GM10266 (cell line): ENCODE results near the gene TRPM3.

Experiments used
- DNase-seq: peaks from one replicate; pipeline ENCODE4 v3.0.0; 2012; ENCODE audit errors: extremely low spot score
- CTCF ChIP-seq: IDR thresholded peaks from 2 replicates; pipeline ENCODE4 v1.5.1; 2012; ENCODE audit warnings: mild to moderate bottlenecking, low read depth; ENCODE audit not compliant: control insufficient read depth, insufficient read depth; ENCODE audit errors: missing control alignments

Gene TRPM3

GRCh38 chr9:70878576-70878975, 242.8 kb downstream of the TRPM3 start:
- no peak for DNase-seq
- TF ChIP-seq CTCF = no peak

- TF ChIP-seq CTCF = no peak
- DNase-seq = no peak
Observed at GRCh38 chr9:70874451-70874850, 247.0 kb downstream of the TRPM3 start.

- DNase-seq = no peak
- TF ChIP-seq CTCF = no peak
Observed at GRCh38 chr9:70873506-70873905, 247.9 kb downstream of the TRPM3 start.

- DNase-seq = no peak
- TF ChIP-seq CTCF = no peak
Observed at GRCh38 chr9:70868661-70869652, 252.5 kb downstream of the TRPM3 start.

GRCh38 chr9:70868041-70868440, 253.4 kb downstream of the TRPM3 start:
- DNase-seq = no peak
- no peak for TF ChIP-seq CTCF

GRCh38 chr9:70865471-70865870, 255.9 kb downstream of the TRPM3 start:
- TF ChIP-seq CTCF = no peak
- no peak for DNase-seq

GRCh38 chr9:70861797-70862196, 259.6 kb downstream of the TRPM3 start:
- no peak for DNase-seq
- TF ChIP-seq CTCF = no peak
